ENCODE results near the gene PLXNB2.
A peak's percentile ranks its signal among the peaks of the same experiment; 100 is the strongest.

The PLXNB2 gene

GRCh38 chr22:50306753-50307749 lies at the start of gene PLXNB2:
PLXNB2 (minus strand) TSS chr22:50307646; CDS start chr22:50290584, 17,062 bp downstream.
- ATAC-seq (ENCODE audit: low read depth), result no peak
- H3K9me3 ChIP-seq (ENCODE audit: severe bottlenecking), result no peaks in the 10 kb centered on the region
- TF ChIP-seq CTCF (IDR thresholded peaks at IDR 0.05; ENCODE audit: poor library complexity, severe bottlenecking), result no peak
- H3K4me3 ChIP-seq (ENCODE audit: severe bottlenecking), result peak within 1 kb of the TSS; percentile 94
- H3K27me3 ChIP-seq (ENCODE audit: insufficient read depth, poor library complexity, severe bottlenecking), result no peaks in the 10 kb centered on the region
- H3K27ac ChIP-seq (ENCODE audit: poor library complexity, severe bottlenecking), result peak within 1 kb of the TSS; percentile 99
- peaks cover 7% of the 10 kb centered on the region for H3K36me3 ChIP-seq (ENCODE audit: low read depth)
- no peak for DNase-seq (ENCODE audit: low spot score)
- H3K4me1 ChIP-seq (ENCODE audit: insufficient read depth, poor library complexity, severe bottlenecking), result peaks cover 34% of the 10 kb centered on the region

- no peaks in the 10 kb centered on the region for H3K9me3 ChIP-seq (ENCODE audit: severe bottlenecking)
- DNase-seq (ENCODE audit: low spot score) (no peak), ATAC-seq (ENCODE audit: low read depth) (no peak)
- H3K27ac ChIP-seq (ENCODE audit: poor library complexity, severe bottlenecking), result no peak overlapping the region
- peaks cover 15% of the 10 kb centered on the region; the same call in 1 of the 2 replicates for H3K36me3 ChIP-seq (ENCODE audit: low read depth)
- H3K4me3 ChIP-seq (ENCODE audit: severe bottlenecking), result no peak overlapping the region
- no peak for TF ChIP-seq CTCF (IDR thresholded peaks at IDR 0.05; ENCODE audit: poor library complexity, severe bottlenecking)
- H3K27me3 ChIP-seq (ENCODE audit: insufficient read depth, poor library complexity, severe bottlenecking), result no peaks in the 10 kb centered on the region
- no peaks in the 10 kb centered on the region for H3K4me1 ChIP-seq (ENCODE audit: insufficient read depth, poor library complexity, severe bottlenecking)
These were observed 49.8 kb upstream of the PLXNB2 start for GRCh38 chr22:50357222-50357621.

- TF ChIP-seq CTCF (IDR thresholded peaks at IDR 0.05; ENCODE audit: poor library complexity, severe bottlenecking), result no peak
- H3K9me3 ChIP-seq (ENCODE audit: severe bottlenecking), result no peaks in the 10 kb centered on the region
- H3K4me3 ChIP-seq (ENCODE audit: severe bottlenecking), result no peak overlapping the region
- no peak overlapping the region for H3K27ac ChIP-seq (ENCODE audit: poor library complexity, severe bottlenecking)
- no peaks in the 10 kb centered on the region for H3K27me3 ChIP-seq (ENCODE audit: insufficient read depth, poor library complexity, severe bottlenecking)
- no peak for ATAC-seq (ENCODE audit: low read depth)
- H3K36me3 ChIP-seq (ENCODE audit: low read depth), result peaks cover 18% of the 10 kb centered on the region; the same call in 1 of the 2 replicates
- no peaks in the 10 kb centered on the region for H3K4me1 ChIP-seq (ENCODE audit: insufficient read depth, poor library complexity, severe bottlenecking)
- DNase-seq (ENCODE audit: low spot score), result no peak
These were observed 48.7 kb upstream of the PLXNB2 start for GRCh38 chr22:50356186-50356585.

GRCh38 chr22:50348058-50348457 lies 40.6 kb upstream of the PLXNB2 start:
- no peak for ATAC-seq (ENCODE audit: low read depth)
- H3K27me3 ChIP-seq (ENCODE audit: insufficient read depth, poor library complexity, severe bottlenecking), result no peaks in the 10 kb centered on the region
- no peak overlapping the region for H3K4me3 ChIP-seq (ENCODE audit: severe bottlenecking)
- H3K4me1 ChIP-seq (ENCODE audit: insufficient read depth, poor library complexity, severe bottlenecking), result no peaks in the 10 kb centered on the region
- H3K9me3 ChIP-seq (ENCODE audit: severe bottlenecking), result no peaks in the 10 kb centered on the region
- no peak overlapping the region for H3K27ac ChIP-seq (ENCODE audit: poor library complexity, severe bottlenecking)
- peaks cover 13% of the 10 kb centered on the region for H3K36me3 ChIP-seq (ENCODE audit: low read depth)
- no peak for DNase-seq (ENCODE audit: low spot score)
- no peak for TF ChIP-seq CTCF (IDR thresholded peaks at IDR 0.05; ENCODE audit: poor library complexity, severe bottlenecking)

GRCh38 chr22:50347157-50347556 lies 39.7 kb upstream of the PLXNB2 start:
- no peak overlapping the region for H3K4me3 ChIP-seq (ENCODE audit: severe bottlenecking)
- no peaks in the 10 kb centered on the region for H3K4me1 ChIP-seq (ENCODE audit: insufficient read depth, poor library complexity, severe bottlenecking)
- no peak for TF ChIP-seq CTCF (IDR thresholded peaks at IDR 0.05; ENCODE audit: poor library complexity, severe bottlenecking)
- no peaks in the 10 kb centered on the region for H3K27me3 ChIP-seq (ENCODE audit: insufficient read depth, poor library complexity, severe bottlenecking)
- ATAC-seq (ENCODE audit: low read depth), result no peak
- DNase-seq (ENCODE audit: low spot score), result no peak
- H3K9me3 ChIP-seq (ENCODE audit: severe bottlenecking), result no peaks in the 10 kb centered on the region
- peaks cover 11% of the 10 kb centered on the region for H3K36me3 ChIP-seq (ENCODE audit: low read depth)
- H3K27ac ChIP-seq (ENCODE audit: poor library complexity, severe bottlenecking), result no peak overlapping the region
